HG03025 (cell line): ENCODE results near the gene ERCC2.
"Not testable (repeated sequence)": the region's sequence is repeated elsewhere in the genome, so short reads cannot be mapped to it uniquely, and the experiment has no call there.

ENCODE experiments used
- ATAC-seq: cut with Tn5 transposase; IDR thresholded peaks from one replicate; pipeline ENCODE4 v1.9.1; 2021; ENCODE audit warnings: mild to moderate bottlenecking, moderate library complexity; ENCODE audit not compliant: unreplicated experiment, low FRiP score

ERCC2 gene

GRCh38 chr19:45370410-45371204 is at the start of gene ERCC2:
TSS of gene ERCC2 (minus strand) at chr19:45370573. CDS start at chr19:45370540, 33 bp downstream.
- peak; percentile 89 for ATAC-seq

- ATAC-seq, result no peak
Measured at GRCh38 chr19:45419895-45420294, 49.5 kb upstream of the ERCC2 start.

- no peak for ATAC-seq
Measured at GRCh38 chr19:45419396-45419795, 49.0 kb upstream of the ERCC2 start.

- ATAC-seq, result no peak
Measured at GRCh38 chr19:45418802-45419201, 48.4 kb upstream of the ERCC2 start.

GRCh38 chr19:45417151-45417550 is 46.8 kb upstream of the ERCC2 start:
- ATAC-seq, result no peak

- no peak for ATAC-seq
Measured at GRCh38 chr19:45414468-45414867, 44.1 kb upstream of the ERCC2 start.

- ATAC-seq, result no peak
Measured at GRCh38 chr19:45413497-45413896, 43.1 kb upstream of the ERCC2 start.

DNA sequence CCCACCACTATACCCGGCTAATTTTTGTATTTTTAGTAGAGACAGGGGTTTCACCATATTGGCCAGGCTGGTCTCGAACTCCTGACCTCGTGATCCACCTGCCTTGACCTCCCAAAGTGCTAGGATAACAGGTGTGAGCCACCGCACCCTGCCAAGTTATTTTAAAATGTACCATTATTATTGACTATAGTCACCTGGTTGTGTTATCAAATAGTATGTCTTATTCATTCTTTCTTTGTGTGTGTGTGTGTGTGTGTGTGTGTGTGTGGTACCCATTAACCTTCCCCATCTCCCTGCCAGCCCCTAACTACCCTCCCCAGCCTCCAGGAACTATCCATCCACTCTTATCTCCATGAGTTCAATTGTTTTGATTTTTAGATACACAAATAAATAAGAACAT is 40.0 kb upstream of the ERCC2 start:
- ATAC-seq, result not testable (repeated sequence)

DNA sequence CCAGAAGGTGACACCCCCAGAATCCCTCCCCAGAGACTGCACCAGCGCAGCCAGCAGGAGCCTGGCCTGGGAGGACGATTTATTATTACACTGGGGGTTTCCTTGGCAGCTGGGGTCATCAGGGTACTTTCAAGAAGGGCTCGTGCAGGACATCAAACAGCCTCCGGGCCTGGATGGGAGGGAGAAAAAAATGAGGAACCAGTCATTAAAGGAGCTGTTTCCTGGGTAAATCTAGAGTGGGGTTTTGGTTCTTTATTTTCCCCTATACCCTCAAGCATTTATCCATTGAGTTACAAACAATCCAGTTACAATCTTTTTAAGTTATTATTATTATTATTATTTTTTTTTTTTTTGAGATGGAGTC is 39.2 kb upstream of the ERCC2 start:
- no peak for ATAC-seq

- ATAC-seq, result no peak
Measured at GRCh38 chr19:45408830-45409556, 38.6 kb upstream of the ERCC2 start.

DNA sequence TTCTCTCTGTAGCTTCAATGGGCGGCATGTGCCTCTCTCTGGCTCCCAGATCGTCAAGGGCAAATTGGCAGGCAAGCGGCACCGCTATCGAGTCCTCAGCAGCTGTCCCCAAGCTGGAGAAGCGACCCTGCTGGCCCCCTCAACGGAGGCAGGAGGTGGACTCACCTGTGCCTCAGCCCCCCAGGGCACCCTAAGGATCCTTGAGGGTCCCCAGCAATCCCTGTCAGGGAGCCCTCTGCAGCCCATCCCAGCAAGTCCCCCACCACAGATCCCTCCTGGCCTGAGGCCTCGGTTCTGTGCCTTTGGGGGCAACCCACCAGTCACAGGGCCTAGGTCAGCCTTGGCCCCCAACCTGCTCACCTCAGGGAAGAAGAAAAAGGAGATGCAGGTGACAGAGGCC is 37.7 kb upstream of the ERCC2 start:
- no peak for ATAC-seq

DNA sequence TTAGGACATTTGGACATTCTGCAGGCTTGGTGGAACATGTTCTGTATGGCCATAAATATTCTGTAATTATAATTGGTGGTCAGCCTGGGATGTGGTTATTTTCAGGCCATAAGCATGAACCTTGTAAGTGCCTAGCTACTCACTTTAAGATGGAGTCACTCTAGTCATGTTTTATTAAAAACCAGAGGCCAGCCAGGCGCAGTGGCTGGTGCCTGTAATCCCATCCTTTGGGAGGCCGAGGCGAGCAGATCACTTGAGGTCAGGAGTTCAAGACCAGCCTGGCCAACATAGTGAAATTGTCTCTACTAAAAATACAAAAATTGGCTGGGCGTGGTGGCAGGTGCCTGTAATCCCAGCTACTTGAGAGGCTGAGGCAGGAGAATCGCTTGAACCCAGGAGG is 37.2 kb upstream of the ERCC2 start:
- ATAC-seq, result not testable (repeated sequence)

- no peak for ATAC-seq
Measured at GRCh38 chr19:45407091-45407375, 36.7 kb upstream of the ERCC2 start.

DNA sequence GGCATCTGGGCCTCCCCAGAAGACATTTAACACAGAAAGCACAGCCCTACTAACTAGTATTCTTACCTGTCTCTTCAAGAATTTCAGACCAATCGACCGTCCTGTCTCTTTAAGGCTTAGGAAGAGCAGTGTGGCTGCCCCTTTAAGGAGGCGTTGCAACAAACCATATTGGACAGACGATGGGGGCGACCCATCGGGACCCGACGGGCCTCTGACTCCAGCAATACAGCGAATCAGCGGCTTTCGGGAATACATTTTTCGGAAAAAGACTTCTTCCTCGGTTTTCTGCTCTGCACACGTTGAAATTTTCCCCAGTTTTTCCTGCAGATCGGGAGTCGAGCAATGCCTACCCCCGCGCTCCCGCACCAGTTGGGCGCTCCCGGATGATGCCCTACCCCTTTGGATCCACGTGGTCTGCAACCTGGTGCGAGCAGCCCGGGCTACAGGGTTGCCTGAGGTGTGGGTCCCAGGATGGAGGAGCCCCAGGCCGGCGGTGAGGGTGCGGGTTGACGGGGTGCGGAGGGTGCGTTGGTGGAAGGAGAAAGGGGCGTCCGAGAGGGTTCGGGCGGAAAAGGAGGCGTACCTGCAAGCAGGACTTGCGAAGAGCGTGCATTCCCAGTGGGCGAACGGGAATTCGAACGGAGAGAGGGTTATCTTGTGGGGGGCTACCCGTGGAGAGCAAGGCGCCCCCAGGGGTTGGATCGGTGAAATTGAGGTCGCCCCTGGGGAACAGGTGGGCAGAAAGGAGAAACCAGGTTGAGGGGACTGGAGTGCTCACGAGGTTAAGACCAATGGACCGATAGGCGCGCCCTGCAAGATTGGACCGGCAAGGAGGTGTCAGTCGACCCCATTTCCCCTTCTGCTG is 36.1 kb upstream of the ERCC2 start, which contains the start of gene POLR1G:
Gene POLR1G (plus strand): TSS at position 419 of the 865 bp plus-strand sequence. CDS start 53 bp downstream, at position 472.
- peak; percentile 62 for ATAC-seq

- ATAC-seq, result peak; percentile 46
Measured at GRCh38 chr19:45405435-45406225, 35.3 kb upstream of the ERCC2 start.

GRCh38 chr19:45404557-45405434 is 34.4 kb upstream of the ERCC2 start, which contains the start of gene PPP1R13L:
TSS of gene PPP1R13L (minus strand) at chr19:45405069. CDS start at chr19:45398318, 6,751 bp downstream.
- ATAC-seq, result no peak

DNA sequence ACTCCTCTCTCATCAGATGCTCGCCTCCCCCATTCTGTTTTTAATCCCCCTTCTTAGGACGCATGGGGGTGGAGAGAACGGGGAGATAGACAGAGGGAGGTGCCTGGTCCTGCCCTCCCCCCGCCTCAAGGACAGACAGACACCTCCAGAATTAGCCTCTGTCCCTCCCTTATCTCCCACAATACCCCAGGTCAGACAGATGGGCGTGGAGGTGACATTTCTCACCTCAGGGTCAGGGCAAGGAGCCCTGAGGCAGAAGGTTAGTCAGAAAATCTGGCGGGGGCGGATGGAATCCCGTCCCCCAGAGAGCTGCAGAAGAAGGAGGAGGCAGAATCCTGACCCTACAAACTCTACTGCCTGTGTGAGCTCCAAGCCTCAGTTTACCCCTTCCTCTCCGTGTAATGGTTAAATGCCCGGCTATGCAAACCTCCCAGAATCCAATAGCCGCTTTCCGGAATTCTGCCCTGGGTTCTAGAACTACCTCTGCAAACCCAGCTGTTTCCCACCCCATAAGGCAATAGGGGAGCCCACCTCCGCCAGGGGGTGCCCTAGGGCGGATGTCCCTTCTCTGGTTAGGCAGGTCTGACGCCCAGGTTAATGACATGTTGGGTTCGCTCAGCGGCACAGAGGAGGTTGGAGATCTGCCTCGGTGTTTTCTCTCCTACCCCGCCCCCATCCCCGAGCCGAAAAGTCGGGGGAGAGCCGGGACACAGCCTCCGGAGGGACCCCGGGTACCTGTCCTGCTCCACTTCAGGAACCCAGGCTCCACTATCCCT is 33.6 kb upstream of the ERCC2 start:
- ATAC-seq, result no peak

DNA sequence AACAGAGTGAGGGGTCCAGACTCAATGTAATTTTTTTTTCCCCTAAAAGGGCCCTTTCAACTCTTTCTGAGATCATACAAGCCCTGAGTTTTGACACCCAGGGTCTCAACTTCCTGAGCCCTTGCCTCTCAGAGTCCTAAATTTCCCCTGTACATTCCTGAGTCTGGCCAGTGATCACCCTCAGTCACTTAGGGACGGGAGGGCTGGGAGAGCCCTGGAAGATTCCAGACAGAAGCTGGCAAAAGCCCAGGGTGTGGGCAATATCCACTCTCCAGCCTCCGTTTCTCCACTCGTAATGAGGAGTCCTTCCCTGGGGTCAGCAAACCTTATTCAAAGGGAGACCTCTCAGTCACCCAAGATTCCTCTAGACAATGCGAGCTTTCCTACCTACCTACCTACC is 32.9 kb upstream of the ERCC2 start:
- no peak for ATAC-seq
